ENCODE data around the gene GTPBP4. TPM values are rescaled to one million over a fixed set of nuclear protein-coding genes. Genes with fewer than 3 reads are reported as not detected.

GTPBP4 gene
- total and polyA plus RNA-seq, 4 experiments from 2014 or later: 22.7 to 47.0 (median 35.7) TPM

- no peak for DNase-seq
- Mint-ChIP-seq H3K27me3 (peaks cover 0 to 2% of the 10 kb centered on the region in 2 donors), H3K4me1 (peaks cover 2 to 6% (median 4%) of the 10 kb centered on the region in 4 donors), H3K9me3 (no peaks in the 10 kb centered on the region), H3K27ac (no peak overlapping the region), H3K4me3 (no peak overlapping the region), H3K36me3 (no peaks in the 10 kb centered on the region)
- no peaks in the 10 kb centered on the region for H3K36me3 ChIP-seq (ENCODE audit: insufficient read depth, low read length)
- POLR2A ChIA-PET (ENCODE audit: partially characterized antibody): no interaction called here
- no peak overlapping the region for H3K27ac ChIP-seq (ENCODE audit: low read depth, low read length)
- no peaks in the 10 kb centered on the region for H3K9me3 ChIP-seq (ENCODE audit: control insufficient read depth in 1 of 2, low read length in 2 of 2)
- CTCF ChIA-PET (ENCODE audit: partially characterized antibody): no interaction called here
- peaks cover 5% of the 10 kb centered on the region for H3K4me1 ChIP-seq (ENCODE audit: insufficient read depth, low read length)
- H3K4me3 ChIP-seq (ENCODE audit: low read length in 2 of 2): no peak overlapping the region
- H3K27me3 ChIP-seq (ENCODE audit: insufficient read depth, low read length): no peaks in the 10 kb centered on the region
- intact Hi-C loops (cut with micrococcal nuclease): no loop called here
Measured at GRCh38 chr10:947881-948280, 40.4 kb upstream of the GTPBP4 start.

GRCh38 chr10:948347-948746 is 39.9 kb upstream of the GTPBP4 start:
- H3K27me3 ChIP-seq (ENCODE audit: insufficient read depth, low read length): no peaks in the 10 kb centered on the region
- no peaks in the 10 kb centered on the region for H3K36me3 ChIP-seq (ENCODE audit: insufficient read depth, low read length)
- no peaks in the 10 kb centered on the region for H3K9me3 ChIP-seq (ENCODE audit: control insufficient read depth in 1 of 2, low read length in 2 of 2)
- no peak overlapping the region for H3K27ac ChIP-seq (ENCODE audit: low read depth, low read length)
- H3K27me3 Mint-ChIP-seq: peaks cover 0 to 2% of the 10 kb centered on the region in 2 donors
- no peaks in the 10 kb centered on the region for H3K36me3 Mint-ChIP-seq
- peaks cover 5% of the 10 kb centered on the region for H3K4me1 ChIP-seq (ENCODE audit: insufficient read depth, low read length)
- ChIA-PET CTCF (ENCODE audit: partially characterized antibody) (no interaction called here), POLR2A (ENCODE audit: partially characterized antibody) (no interaction called here)
- no peak overlapping the region for H3K4me3 Mint-ChIP-seq
- no peak overlapping the region for H3K4me3 ChIP-seq (ENCODE audit: low read length in 2 of 2)
- peaks cover 2 to 6% (median 4%) of the 10 kb centered on the region in 4 donors for H3K4me1 Mint-ChIP-seq
- H3K27ac Mint-ChIP-seq: no peak overlapping the region
- intact Hi-C loops (cut with micrococcal nuclease): no loop called here
- no peaks in the 10 kb centered on the region for H3K9me3 Mint-ChIP-seq
- DNase-seq: no peak

GRCh38 chr10:949446-949845 is 38.8 kb upstream of the GTPBP4 start:
- H3K36me3 Mint-ChIP-seq: no peaks in the 10 kb centered on the region
- peaks cover 2 to 4% (median 3%) of the 10 kb centered on the region in 4 donors for H3K4me1 Mint-ChIP-seq
- H3K4me1 ChIP-seq (ENCODE audit: insufficient read depth, low read length): peaks cover 3% of the 10 kb centered on the region
- DNase-seq: no peak
- H3K36me3 ChIP-seq (ENCODE audit: insufficient read depth, low read length): no peaks in the 10 kb centered on the region
- no peak overlapping the region for H3K27ac Mint-ChIP-seq
- H3K4me3 Mint-ChIP-seq: no peak overlapping the region
- H3K9me3 ChIP-seq (ENCODE audit: control insufficient read depth in 1 of 2, low read length in 2 of 2): no peaks in the 10 kb centered on the region
- peaks cover 0 to 4% of the 10 kb centered on the region in 2 donors for H3K27me3 Mint-ChIP-seq
- no peak overlapping the region for H3K27ac ChIP-seq (ENCODE audit: low read depth, low read length)
- intact Hi-C loops (cut with micrococcal nuclease): no loop called here
- H3K4me3 ChIP-seq (ENCODE audit: low read length in 2 of 2): no peak overlapping the region
- H3K27me3 ChIP-seq (ENCODE audit: insufficient read depth, low read length): no peaks in the 10 kb centered on the region
- peaks cover 0 to 2% (median 0%) of the 10 kb centered on the region in 8 donors for H3K9me3 Mint-ChIP-seq
- ChIA-PET CTCF (ENCODE audit: partially characterized antibody) (no interaction called here), POLR2A (ENCODE audit: partially characterized antibody) (no interaction called here)

- H3K4me3 ChIP-seq (ENCODE audit: low read length in 2 of 2): no peak overlapping the region
- ChIA-PET POLR2A (ENCODE audit: partially characterized antibody) (no interaction called here), CTCF (ENCODE audit: partially characterized antibody) (no interaction called here)
- H3K27me3 Mint-ChIP-seq: peaks cover 2 to 4% of the 10 kb centered on the region in 2 donors
- no peaks in the 10 kb centered on the region for H3K27me3 ChIP-seq (ENCODE audit: insufficient read depth, low read length)
- no peak overlapping the region for H3K27ac ChIP-seq (ENCODE audit: low read depth, low read length)
- intact Hi-C loops (cut with micrococcal nuclease): no loop called here
- peaks cover 0 to 2% (median 0%) of the 10 kb centered on the region in 8 donors for H3K9me3 Mint-ChIP-seq
- no peaks in the 10 kb centered on the region for H3K36me3 ChIP-seq (ENCODE audit: insufficient read depth, low read length)
- H3K27ac Mint-ChIP-seq: no peak overlapping the region
- no peaks in the 10 kb centered on the region for H3K36me3 Mint-ChIP-seq
- no peak overlapping the region for H3K4me3 Mint-ChIP-seq
- DNase-seq: no peak
- H3K9me3 ChIP-seq (ENCODE audit: control insufficient read depth in 1 of 2, low read length in 2 of 2): no peaks in the 10 kb centered on the region
- no peaks in the 10 kb centered on the region for H3K4me1 ChIP-seq (ENCODE audit: insufficient read depth, low read length)
- no peaks in the 10 kb centered on the region for H3K4me1 Mint-ChIP-seq
Measured at GRCh38 chr10:953836-954235, 34.4 kb upstream of the GTPBP4 start.

- Histone ChIP-seq H3K4me1 (ENCODE audit: insufficient read depth, low read length) (no peaks in the 10 kb centered on the region), H3K9me3 (ENCODE audit: control insufficient read depth in 1 of 2, low read length in 2 of 2) (no peaks in the 10 kb centered on the region), H3K4me3 (ENCODE audit: low read length in 2 of 2) (no peak overlapping the region), H3K27me3 (ENCODE audit: insufficient read depth, low read length) (no peaks in the 10 kb centered on the region), H3K27ac (ENCODE audit: low read depth, low read length) (no peak overlapping the region), H3K36me3 (ENCODE audit: insufficient read depth, low read length) (no peaks in the 10 kb centered on the region)
- Mint-ChIP-seq H3K4me1 (no peaks in the 10 kb centered on the region), H3K27ac (no peak overlapping the region), H3K4me3 (no peak overlapping the region), H3K36me3 (no peaks in the 10 kb centered on the region), H3K9me3 (peaks cover 0 to 2% (median 0%) of the 10 kb centered on the region in 8 donors), H3K27me3 (peaks cover 2 to 4% of the 10 kb centered on the region in 2 donors)
- ChIA-PET POLR2A (ENCODE audit: partially characterized antibody) (no interaction called here), CTCF (ENCODE audit: partially characterized antibody) (no interaction called here)
- intact Hi-C loops (cut with micrococcal nuclease): no loop called here
- DNase-seq: no peak
Measured at GRCh38 chr10:954396-954795, 33.8 kb upstream of the GTPBP4 start.

- H3K9me3 Mint-ChIP-seq: peaks cover 0 to 4% (median 0%) of the 10 kb centered on the region in 8 donors
- no peaks in the 10 kb centered on the region for H3K36me3 Mint-ChIP-seq
Measured at GRCh38 chr10:955127-955819, 33.0 kb upstream of the GTPBP4 start.

GRCh38 chr10:955820-956217 is 32.4 kb upstream of the GTPBP4 start:
- no peak for DNase-seq
- Mint-ChIP-seq H3K36me3 (no peaks in the 10 kb centered on the region), H3K27ac (no peak overlapping the region), H3K9me3 (peaks cover 0 to 4% (median 0%) of the 10 kb centered on the region in 8 donors), H3K4me1 (no peaks in the 10 kb centered on the region), H3K27me3 (peaks cover 4 to 5% of the 10 kb centered on the region in 2 donors), H3K4me3 (no peak overlapping the region)
- ChIA-PET POLR2A (ENCODE audit: partially characterized antibody) (no interaction called here), CTCF (ENCODE audit: partially characterized antibody) (no interaction called here)
- no peaks in the 10 kb centered on the region for H3K36me3 ChIP-seq (ENCODE audit: insufficient read depth, low read length)
- H3K4me3 ChIP-seq (ENCODE audit: low read length in 2 of 2): no peak overlapping the region
- no peaks in the 10 kb centered on the region for H3K27me3 ChIP-seq (ENCODE audit: insufficient read depth, low read length)
- intact Hi-C loops (cut with micrococcal nuclease): no loop called here
- no peaks in the 10 kb centered on the region for H3K4me1 ChIP-seq (ENCODE audit: insufficient read depth, low read length)
- H3K27ac ChIP-seq (ENCODE audit: low read depth, low read length): no peak overlapping the region
- H3K9me3 ChIP-seq (ENCODE audit: control insufficient read depth in 1 of 2, low read length in 2 of 2): no peaks in the 10 kb centered on the region

More at GRCh38 chr10:955127-955819, 33.0 kb upstream of the GTPBP4 start:
- DNase-seq: no peak
- no peak overlapping the region for H3K4me3 Mint-ChIP-seq
- Histone ChIP-seq H3K4me3 (ENCODE audit: low read length in 2 of 2) (no peak overlapping the region), H3K4me1 (ENCODE audit: insufficient read depth, low read length) (no peaks in the 10 kb centered on the region), H3K9me3 (ENCODE audit: control insufficient read depth in 1 of 2, low read length in 2 of 2) (no peaks in the 10 kb centered on the region), H3K27ac (ENCODE audit: low read depth, low read length) (no peak overlapping the region), H3K36me3 (ENCODE audit: insufficient read depth, low read length) (no peaks in the 10 kb centered on the region), H3K27me3 (ENCODE audit: insufficient read depth, low read length) (no peaks in the 10 kb centered on the region)
- intact Hi-C loops (cut with micrococcal nuclease): no loop called here
- no peaks in the 10 kb centered on the region for H3K4me1 Mint-ChIP-seq
- H3K27ac Mint-ChIP-seq: peak overlapping the region in 1 of 7 donors; percentile 19
- POLR2A ChIA-PET (ENCODE audit: partially characterized antibody): no interaction called here
- CTCF ChIA-PET (ENCODE audit: partially characterized antibody): no interaction called here
- H3K27me3 Mint-ChIP-seq: peaks cover 4 to 6% of the 10 kb centered on the region in 2 donors

Measured in CD4-positive, alpha-beta memory T cell (primary cell).